ENCODE data around the gene CPA1.
"Not testable (repeated sequence)": the region's sequence is repeated elsewhere in the genome, so short reads cannot be mapped to it uniquely, and the experiment has no call there.

Gene CPA1

GRCh38 chr7:130374507-130374906, 5.8 kb upstream of the CPA1 start:
- no peak for DNase-seq

- not testable (repeated sequence) for DNase-seq
Measured at GRCh38 chr7:130376461-130376860, 3.8 kb upstream of the CPA1 start.

GRCh38 chr7:130377178-130377577, 3.1 kb upstream of the CPA1 start:
- DNase-seq = no peak

- no peak for DNase-seq
Measured at GRCh38 chr7:130379019-130379418, 1.3 kb upstream of the CPA1 start.

- DNase-seq = no peak
Measured at GRCh38 chr7:130379532-130379920, 768 bp upstream of the CPA1 start.

GRCh38 chr7:130380861-130381455, 664 bp downstream of the CPA1 start:
- DNase-seq = no peak

- no peak for DNase-seq
Measured at GRCh38 chr7:130381468-130382312, 1.4 kb downstream of the CPA1 start.

GRCh38 chr7:130383187-130383980, 3.1 kb downstream of the CPA1 start:
- no peak for DNase-seq

- no peak for DNase-seq
Measured at GRCh38 chr7:130384371-130384801, 4.1 kb downstream of the CPA1 start.

GRCh38 chr7:130384841-130385599, 4.7 kb downstream of the CPA1 start:
- DNase-seq = no peak

- DNase-seq = no peak
Measured at GRCh38 chr7:130385600-130386066, 5.3 kb downstream of the CPA1 start.

- DNase-seq = no peak
Measured at GRCh38 chr7:130386876-130387275, 6.6 kb downstream of the CPA1 start.

GRCh38 chr7:130387306-130387627, 7.0 kb downstream of the CPA1 start:
- no peak for DNase-seq

- DNase-seq = no peak
Measured at GRCh38 chr7:130387628-130388403, 7.5 kb downstream of the CPA1 start.

- no peak for DNase-seq
Measured at GRCh38 chr7:130388671-130389070, 8.4 kb downstream of the CPA1 start.

- DNase-seq = no peak
Measured at GRCh38 chr7:130390486-130390885, 10.2 kb downstream of the CPA1 start.

- no peak for DNase-seq
Measured at GRCh38 chr7:130393101-130393561, 12.8 kb downstream of the CPA1 start.

GRCh38 chr7:130393841-130394411, 13.6 kb downstream of the CPA1 start:
- no peak for DNase-seq

GRCh38 chr7:130394421-130395195, 14.3 kb downstream of the CPA1 start:
- no peak for DNase-seq

- DNase-seq = no peak
Measured at GRCh38 chr7:130395421-130395820, 15.1 kb downstream of the CPA1 start.

- DNase-seq = no peak
Measured at GRCh38 chr7:130396109-130396508, 15.8 kb downstream of the CPA1 start.
